ENCODE data around the gene PLCH1.

GRCh38 chr3:155481591-155481990, 263.3 kb downstream of the PLCH1 start:
- TF ChIP-seq CTCF (conservative IDR thresholded peaks at IDR 0.05; ENCODE audit: low read length) (no peak), EZH2phosphoT487 (IDR thresholded peaks at IDR 0.05; ENCODE audit: borderline replicate concordance, low read depth, low read length) (no peak)

All from OCI-LY7 (cell line).